ENCODE results near the gene OR2M5.

OR2M5 gene

GRCh38 chr1:248144513-248145198, at the start of gene OR2M5:
TSS of gene OR2M5 (plus strand) at chr1:248145148. CDS start at chr1:248145148, 0 bp downstream.
- no peak for DNase-seq

GRCh38 chr1:248098529-248098928, 46.4 kb upstream of the OR2M5 start:
- DNase-seq: no peak

GRCh38 chr1:248102847-248103246, 42.1 kb upstream of the OR2M5 start:
- DNase-seq: no peak

- no peak for DNase-seq
Measured at GRCh38 chr1:248111157-248111556, 33.8 kb upstream of the OR2M5 start.

GRCh38 chr1:248114890-248115289, 30.1 kb upstream of the OR2M5 start:
- no peak for DNase-seq

GRCh38 chr1:248127653-248128052, 17.3 kb upstream of the OR2M5 start:
- DNase-seq: no peak

- no peak for DNase-seq
Measured at GRCh38 chr1:248136811-248137210, 8.1 kb upstream of the OR2M5 start.

GRCh38 chr1:248140846-248141245, 4.1 kb upstream of the OR2M5 start:
- DNase-seq: no peak

- no peak for DNase-seq
Measured at GRCh38 chr1:248143311-248143710, 1.6 kb upstream of the OR2M5 start.

GRCh38 chr1:248152056-248152827, 7.3 kb downstream of the OR2M5 start:
- DNase-seq: no peak

- DNase-seq: no peak
Measured at GRCh38 chr1:248155927-248156326, 11.0 kb downstream of the OR2M5 start.

- no peak for DNase-seq
Measured at GRCh38 chr1:248158758-248159157, 13.8 kb downstream of the OR2M5 start.

GRCh38 chr1:248164031-248164430, 19.1 kb downstream of the OR2M5 start:
- no peak for DNase-seq

- DNase-seq: no peak
Measured at GRCh38 chr1:248165186-248165585, 20.2 kb downstream of the OR2M5 start.

- no peak for DNase-seq
Measured at GRCh38 chr1:248174521-248174920, 29.6 kb downstream of the OR2M5 start, which contains the start of gene OR2M2. TSS of gene OR2M2 (plus strand) at chr1:248174821. CDS start at chr1:248179986, 5,165 bp downstream.

GRCh38 chr1:248183996-248184395, 39.0 kb downstream of the OR2M5 start:
- no peak for DNase-seq

- DNase-seq: no peak
Measured at GRCh38 chr1:248187363-248187762, 42.4 kb downstream of the OR2M5 start.

- no peak for DNase-seq
Measured at GRCh38 chr1:248189026-248189425, 44.1 kb downstream of the OR2M5 start.

- DNase-seq: no peak
Measured at GRCh38 chr1:248194117-248194516, 49.2 kb downstream of the OR2M5 start.
